GM19239 (cell line): ENCODE results near the gene APRT.

Experiments used
- DNase-seq: peaks from one replicate; pipeline ENCODE4 v3.0.0; 2011; ENCODE audit warnings: low spot score; ENCODE audit not compliant: insufficient read length
- FAIRE-seq: peaks from 2 replicates; lab custom pipeline; 2011; peaks lifted over from hg19 to GRCh38; lab: Jason Lieb, UNC

Gene APRT

DNA sequence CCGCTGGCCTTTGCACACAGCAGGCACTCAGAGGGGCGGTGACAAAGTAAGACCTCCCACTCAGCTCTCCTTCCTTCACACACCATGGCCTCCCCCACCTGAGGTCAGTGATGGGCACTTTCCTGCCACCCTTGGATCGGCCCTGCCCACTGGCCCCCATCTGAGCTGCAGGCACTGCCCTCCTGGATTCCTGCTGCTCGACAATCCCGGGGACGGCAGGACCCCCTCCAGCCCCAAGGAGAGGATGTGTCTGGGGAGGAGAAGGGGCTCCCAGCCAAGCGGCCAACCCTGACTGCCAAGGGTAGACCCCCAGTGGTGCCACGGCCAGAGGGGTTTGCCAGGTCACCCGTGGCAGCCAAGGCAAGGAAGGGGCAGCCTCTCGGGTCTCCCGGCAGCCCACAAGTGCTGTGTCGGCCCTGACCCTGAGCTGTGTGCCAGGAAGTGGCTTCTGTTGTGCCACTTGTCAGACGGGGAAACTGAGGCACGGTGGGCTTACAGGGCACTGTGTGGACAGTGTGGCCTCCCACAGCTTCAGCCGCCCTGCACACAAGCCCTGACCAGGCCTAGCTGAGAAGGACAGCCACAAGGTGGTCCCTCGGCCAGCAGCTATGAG, 49.4 kb downstream of the APRT start:
- DNase-seq = no peak
- no peak for FAIRE-seq

DNA sequence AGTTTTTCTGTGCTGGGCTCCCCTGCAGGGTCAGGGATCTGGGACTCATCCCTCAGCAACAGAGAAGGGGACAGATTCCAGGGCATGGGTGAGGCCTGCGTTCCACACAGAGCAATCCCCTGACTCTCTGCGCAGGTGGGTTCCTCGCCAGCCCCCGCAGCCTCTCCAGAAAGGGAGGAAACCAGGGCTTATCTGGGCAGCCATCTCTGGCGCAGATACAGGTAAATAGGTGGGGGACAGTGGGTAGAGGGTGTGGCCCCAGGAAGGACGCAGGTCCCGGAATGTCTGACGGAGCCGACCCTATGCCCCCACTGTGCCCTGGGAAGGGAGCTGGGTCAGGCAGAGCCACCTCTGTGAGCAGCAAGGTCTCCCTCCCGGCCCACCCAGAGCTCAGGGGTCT, 49.9 kb downstream of the APRT start:
- DNase-seq (no peak), FAIRE-seq (no peak)

DNA sequence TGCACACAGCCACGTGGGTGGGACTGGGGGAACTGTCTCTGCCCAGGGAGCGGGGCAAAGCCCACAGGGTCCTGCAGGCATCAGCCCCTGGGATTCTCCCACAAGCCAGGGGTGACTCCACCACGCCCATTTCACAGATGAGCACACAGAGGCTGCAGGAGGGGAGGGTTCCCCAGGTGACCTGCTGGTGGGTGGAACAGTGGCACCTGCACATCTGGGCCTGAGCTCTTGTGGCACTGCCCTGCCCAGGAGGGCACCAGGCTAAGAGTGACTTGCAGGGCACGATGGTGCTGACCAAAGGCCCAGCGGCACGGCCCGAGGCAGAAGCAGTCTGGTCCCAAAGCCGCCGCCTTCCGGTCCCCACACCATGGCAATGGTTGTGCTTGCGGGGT, 50.6 kb downstream of the APRT start:
- FAIRE-seq (no peak), DNase-seq (no peak)

DNA sequence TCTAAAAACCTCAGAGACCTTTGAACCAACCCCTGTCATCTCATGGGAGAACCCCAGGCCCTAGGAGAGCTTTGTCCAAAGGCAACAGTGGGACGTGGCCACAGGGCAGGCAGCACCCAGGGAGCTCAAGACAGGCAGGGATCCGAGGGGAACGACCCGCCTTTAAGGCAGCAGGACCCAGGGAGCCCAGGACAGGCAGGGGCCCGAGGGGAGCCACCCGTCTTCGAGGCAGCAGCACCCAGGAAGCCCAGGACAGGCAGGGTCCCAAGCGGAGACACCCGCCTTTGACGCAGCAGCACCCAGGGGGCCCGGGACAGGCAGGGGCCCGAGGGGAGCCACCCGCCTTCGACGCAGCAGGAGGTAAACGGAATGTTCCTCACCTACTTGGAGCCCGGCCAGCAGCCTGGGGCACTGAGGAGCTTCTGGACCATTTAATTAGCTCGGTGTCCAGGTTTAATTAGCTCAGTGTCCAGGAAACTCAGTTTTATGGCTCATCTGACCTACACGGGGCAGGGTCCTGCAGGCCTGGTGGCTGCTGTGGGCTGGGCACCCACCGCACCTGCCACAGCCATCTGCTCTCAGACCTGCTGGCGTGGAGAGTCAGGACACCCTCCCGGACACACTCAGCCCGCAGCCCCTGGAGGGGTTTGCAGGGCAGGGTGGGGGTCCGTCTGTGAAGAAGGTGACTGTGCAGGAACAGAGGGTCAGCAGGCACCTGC, 51.1 kb downstream of the APRT start:
- FAIRE-seq = no peak
- no peak for DNase-seq

DNA sequence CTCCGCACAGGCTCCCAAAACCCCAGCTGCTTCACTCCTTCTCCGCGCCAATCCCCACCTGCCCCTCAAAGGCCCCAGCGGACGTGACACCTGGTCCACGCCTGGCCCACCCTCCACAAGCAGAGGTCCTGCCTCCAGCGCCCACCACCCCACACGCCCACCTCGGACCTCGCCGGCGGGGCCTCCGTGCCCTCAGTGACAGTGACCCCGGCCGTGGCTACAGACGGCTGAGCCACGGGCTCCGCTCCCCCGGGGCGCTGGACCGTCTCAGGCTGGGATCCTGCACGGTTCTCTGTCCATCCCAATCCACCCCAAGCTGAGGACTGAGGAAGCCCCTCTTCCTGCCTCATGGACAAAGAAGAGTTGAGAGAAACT, 51.8 kb downstream of the APRT start:
- no peak for DNase-seq
- FAIRE-seq = no peak
